IPS-18c (cell line): ENCODE measurements around the gene CDK15.
"Not testable (repeated sequence)": the region's sequence is repeated elsewhere in the genome, so short reads cannot be mapped to it uniquely, and the experiment has no call there.

ENCODE experiments used
- H3K4me3 ChIP-seq: 2 replicates; pipeline ENCODE4 v1.7.0; 2013; ENCODE audit warnings: low read depth, mild to moderate bottlenecking, low read length, moderate library complexity; ENCODE audit not compliant: insufficient read depth
- H3K9me3 ChIP-seq: one replicate; pipeline ENCODE4 v1.6.1; 2013; ENCODE audit warnings: mild to moderate bottlenecking, low read length, moderate library complexity; ENCODE audit not compliant: control insufficient read depth, insufficient read depth

The CDK15 gene

DNA sequence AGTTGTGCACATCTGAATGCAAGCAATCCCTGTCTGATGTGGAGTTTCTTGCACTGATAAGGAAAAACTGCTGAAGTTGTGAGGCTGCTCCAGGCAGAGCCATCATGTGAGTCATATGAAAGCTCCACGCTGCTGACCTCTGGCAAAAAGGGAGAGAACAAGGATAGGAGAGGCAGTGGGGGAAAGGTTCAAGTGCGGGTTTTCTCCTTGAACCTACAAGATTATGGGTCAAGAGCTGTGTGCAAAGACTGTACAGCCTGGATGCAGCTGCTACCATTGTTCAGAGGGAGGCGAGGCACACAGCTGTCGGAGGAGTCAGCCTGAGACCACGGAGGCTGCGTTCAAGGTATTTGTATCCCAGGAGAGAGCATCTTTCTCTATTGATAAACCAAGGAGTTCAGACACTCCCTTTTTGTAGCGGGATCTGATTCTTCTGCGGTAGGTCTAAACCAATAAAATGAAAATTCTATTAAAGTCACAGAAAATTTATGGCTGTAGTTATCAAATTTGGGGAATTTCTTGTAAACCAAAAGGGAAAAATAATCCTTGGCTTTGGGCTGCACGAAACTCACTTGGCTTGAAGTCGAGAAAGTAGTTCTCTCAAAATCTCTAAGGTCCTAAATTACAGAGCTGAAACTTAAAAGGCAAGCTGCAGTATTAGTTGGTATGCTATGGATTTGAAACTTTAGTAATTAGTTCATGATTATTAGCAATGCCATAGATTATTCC lies at the start of gene CDK15:
Gene CDK15 (plus strand): TSS at position 96 of the 729 bp plus-strand sequence. CDS start 128 bp downstream, at position 224.
- Histone ChIP-seq H3K9me3 (no peaks in the 10 kb centered on the region), H3K4me3 (no peak within 1 kb of the TSS)

DNA sequence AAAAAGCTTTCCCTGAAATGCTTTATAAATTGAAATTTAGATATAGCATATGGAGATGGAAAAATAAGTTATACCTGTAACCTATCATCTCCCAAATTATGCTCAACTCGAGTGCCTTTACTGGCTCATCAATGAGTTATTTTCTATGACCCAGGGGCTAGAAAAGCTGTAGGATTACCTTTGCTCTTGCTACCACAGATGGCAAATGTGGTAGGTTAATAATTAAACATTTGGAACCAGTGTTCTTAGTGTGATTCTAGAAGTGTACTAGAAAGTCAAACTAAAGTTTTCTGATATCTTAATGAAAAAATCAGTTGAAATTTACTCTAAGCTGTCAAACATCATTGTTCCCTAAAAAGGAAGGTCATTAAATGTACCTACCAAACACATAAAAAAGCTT lies 48.1 kb upstream of the CDK15 start:
- H3K9me3 ChIP-seq = no peaks in the 10 kb centered on the region
- no peak overlapping the region for H3K4me3 ChIP-seq

DNA sequence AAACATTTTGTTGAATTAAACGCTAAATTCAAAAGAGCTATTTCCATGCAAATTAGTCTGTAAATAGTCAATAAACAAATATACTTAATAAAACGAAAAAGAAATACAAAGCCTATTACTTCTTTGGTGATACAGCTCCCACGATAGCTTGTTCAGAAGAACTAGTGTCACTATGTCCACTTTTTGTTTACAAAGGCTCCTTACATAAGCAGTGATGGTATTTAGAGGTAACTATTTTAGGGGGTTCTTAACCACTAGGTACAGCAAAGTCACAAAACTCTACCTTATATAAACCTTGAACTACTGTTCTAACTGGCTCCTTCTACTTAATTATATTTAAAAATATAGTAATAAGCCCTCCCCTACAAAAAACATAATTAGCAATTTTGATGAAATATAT lies 47.5 kb upstream of the CDK15 start:
- no peak overlapping the region for H3K4me3 ChIP-seq
- no peaks in the 10 kb centered on the region for H3K9me3 ChIP-seq

DNA sequence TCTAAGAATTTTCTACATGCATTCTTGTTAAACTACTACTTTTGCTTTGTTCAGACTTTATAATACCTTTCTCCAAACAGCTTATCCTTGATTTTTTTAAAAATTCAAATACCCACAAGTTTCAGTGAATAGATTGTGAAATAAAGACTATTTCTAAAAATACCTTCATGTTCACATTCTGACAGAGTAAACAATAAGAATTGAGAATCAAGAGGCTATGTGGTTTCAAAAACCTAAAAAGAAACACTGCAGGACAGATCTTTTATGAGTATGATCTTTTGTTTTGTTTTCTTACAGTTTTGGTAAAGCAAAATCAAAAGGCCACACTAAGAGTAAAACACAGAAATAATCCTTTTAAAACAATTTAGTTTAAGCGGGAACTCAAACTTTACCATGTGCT lies 46.8 kb upstream of the CDK15 start:
- Histone ChIP-seq H3K9me3 (no peaks in the 10 kb centered on the region), H3K4me3 (no peak overlapping the region)

DNA sequence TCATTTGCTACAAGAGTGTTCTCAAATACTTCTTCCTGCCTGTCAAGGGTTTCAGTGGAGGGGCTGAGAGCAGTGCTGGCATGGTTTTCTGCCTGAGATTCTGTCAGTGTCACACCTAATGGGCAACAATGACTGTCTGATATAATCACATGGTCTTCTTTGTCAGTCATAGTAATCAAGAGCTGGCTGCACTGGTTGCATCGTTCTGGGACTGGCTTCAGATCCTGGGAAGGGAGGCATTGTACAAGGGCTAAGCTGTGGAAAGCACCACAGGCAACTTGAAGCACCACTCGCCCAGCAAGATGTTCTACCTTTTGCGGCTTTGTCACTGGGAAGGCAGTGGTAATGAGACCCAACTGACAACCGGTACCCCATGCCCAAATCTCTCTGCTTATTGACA lies 45.2 kb upstream of the CDK15 start:
- Histone ChIP-seq H3K4me3 (no peak overlapping the region), H3K9me3 (no peaks in the 10 kb centered on the region)

DNA sequence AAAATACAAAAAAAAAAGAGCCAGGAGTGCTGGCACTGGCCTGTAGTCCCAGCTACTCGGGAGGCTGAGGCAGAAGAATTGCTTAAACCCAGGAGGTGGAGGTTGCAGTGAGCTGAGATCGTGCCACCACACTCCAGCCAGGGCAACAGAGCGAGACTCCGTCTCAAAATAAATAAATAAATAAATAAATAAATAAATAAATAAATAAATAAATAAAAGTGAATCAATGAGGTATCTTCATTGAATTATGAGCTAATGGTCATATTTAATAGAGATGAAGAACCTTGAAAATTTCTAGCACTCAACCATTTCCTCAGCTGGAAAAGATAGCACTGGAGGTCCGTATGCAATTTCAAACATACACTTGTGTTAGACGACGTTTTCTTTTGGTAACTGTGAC lies 41.9 kb upstream of the CDK15 start:
- not testable (repeated sequence) for H3K4me3 ChIP-seq, H3K9me3 ChIP-seq

DNA sequence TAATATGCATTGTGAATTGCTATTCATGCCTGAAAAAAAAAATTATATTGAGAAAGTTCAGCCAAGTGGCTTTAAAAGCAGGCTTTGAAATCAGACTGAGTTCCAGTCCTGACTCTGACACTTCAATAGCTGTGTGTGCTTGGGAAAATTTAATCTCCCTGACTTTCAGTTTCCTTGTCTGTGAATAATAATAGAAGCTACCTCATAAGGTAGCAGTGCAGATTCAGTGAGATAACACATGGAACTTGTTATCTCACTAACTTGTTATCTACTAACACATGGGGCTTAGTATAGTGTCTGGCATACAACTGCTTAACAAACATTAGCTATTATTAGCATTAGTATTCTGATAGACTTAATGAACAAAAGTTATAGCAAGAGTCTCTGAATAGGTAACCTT lies 40.5 kb upstream of the CDK15 start:
- no peak overlapping the region for H3K4me3 ChIP-seq

DNA sequence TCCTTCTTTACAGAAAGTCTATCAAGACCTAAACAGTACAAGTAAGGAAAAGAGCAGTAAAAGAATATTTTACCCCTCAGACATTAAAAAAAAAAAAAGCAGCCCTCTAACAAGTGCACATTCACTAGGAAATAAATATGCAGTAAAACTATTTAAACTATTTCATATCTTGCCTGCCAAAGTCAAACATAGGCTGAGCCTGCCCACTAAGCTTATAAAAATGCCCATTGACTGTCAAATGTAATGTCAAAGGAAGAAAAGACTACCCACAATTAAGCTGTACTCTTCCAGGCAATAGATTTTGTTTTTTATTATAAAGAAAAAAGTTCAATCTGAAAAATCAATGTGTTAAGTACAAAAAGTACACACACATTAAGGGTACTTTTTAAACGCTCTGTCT lies 37.4 kb upstream of the CDK15 start:
- no peaks in the 10 kb centered on the region for H3K9me3 ChIP-seq
- no peak overlapping the region for H3K4me3 ChIP-seq

More for the DNA sequence above, 40.5 kb upstream of the CDK15 start:
- no peaks in the 10 kb centered on the region for H3K9me3 ChIP-seq

DNA sequence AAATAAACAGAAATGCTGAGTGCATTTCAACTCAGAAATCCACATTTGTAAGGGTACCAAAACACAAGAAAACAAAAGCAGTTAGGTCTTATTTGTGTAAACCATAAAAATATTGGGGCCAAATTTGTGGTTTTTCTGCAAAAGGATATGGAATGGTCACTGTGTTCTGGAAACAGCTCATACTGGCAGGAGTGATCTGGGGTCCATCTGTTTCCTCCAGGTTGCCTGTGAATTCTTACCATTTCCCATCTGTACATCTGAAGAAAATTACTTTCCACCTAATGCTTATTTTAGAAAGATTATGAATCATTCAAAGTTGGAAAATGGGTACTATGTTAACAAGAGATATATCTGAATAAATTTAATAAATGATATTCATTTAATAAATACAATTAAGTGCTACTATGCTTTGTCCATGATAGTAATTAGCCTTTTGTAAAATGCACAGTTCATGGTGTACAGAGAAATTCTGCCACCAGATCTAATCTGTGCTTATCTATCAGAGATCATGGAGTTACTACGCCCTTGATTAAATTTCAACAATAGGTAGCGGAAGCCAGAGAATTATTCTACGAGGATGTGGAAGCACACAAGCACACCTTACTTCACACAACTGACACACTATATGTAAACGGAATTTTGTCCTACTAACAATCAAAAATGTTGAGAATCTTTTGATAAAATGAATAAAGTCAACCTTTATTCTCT lies 36.5 kb upstream of the CDK15 start:
- H3K4me3 ChIP-seq = no peak overlapping the region
- no peaks in the 10 kb centered on the region for H3K9me3 ChIP-seq

DNA sequence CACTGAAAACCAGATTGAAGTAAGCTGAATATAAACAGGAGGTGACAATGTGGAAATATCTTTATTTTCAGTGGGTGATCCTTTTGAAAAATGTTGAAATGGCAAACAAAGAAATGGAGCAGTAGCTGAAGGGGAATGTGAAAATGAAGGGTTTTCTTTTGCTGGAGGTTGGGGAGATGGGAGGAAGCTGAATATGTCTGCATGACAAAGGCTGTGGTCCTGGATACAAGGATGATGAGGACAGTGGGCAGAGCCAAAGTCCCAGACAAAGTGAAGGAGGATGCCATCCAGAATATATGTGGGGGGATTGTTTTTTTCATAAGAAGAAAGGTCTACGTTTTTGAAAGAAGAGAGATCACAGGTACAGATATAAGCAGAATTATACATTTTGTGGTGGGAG lies 32.3 kb upstream of the CDK15 start:
- H3K4me3 ChIP-seq = no peak overlapping the region
- H3K9me3 ChIP-seq = no peaks in the 10 kb centered on the region

DNA sequence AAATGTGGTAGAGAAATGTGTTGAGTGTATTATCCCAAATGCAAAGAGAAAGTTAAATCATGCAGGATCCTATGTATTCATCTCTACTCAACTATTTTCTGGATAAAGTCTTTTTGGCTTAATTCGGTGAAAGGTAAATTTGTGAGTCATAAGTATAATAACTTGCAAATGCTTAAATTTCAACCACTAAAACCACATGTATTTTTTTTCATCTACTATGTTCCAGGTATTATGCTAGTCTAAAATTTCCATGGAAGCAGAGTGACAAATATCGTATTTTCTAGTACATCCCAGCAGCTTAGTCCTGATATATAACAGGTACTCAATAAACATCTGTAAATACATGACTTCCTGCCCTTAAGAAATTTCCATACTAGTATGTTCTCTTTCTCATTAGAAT lies 31.8 kb upstream of the CDK15 start:
- no peak overlapping the region for H3K4me3 ChIP-seq
- no peaks in the 10 kb centered on the region for H3K9me3 ChIP-seq

DNA sequence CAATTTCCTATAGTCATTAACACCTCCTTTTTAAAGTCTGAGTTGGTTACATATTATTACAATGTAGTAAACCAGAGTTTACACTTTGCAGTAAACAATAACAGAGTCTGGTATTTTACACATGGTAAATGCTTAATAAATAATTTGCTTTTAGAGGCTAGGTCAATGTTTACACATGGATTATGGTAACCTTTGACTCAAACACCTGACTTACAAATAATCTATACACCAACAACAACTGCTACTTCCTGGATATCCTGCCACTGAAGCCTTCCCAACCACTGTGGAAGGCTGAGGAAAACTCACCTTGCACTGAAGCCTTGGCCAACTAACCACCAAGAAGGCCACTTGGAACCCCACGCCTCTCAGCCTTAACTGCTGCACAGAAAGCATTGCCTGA lies 31.0 kb upstream of the CDK15 start:
- no peaks in the 10 kb centered on the region for H3K9me3 ChIP-seq
- no peak overlapping the region for H3K4me3 ChIP-seq

DNA sequence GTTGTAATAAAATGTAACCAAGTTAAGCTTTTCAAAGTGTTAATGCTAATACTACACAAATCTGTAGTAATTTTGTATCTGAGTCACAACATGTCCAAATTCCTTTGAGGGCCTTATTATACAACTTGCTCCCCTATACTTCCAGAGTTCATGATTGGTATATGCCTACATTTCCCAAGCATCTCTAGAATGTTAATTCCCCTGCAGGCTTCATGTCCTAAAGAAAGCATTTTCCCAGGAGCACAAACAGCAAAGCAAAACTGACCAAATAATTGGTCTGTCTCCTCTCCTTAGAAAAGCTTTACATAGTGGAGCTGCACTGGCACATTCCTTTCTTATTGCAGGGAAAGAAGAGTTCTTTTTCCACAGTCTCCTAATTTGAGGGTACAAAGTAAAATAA lies 29.3 kb upstream of the CDK15 start:
- H3K9me3 ChIP-seq = no peaks in the 10 kb centered on the region
- no peak overlapping the region for H3K4me3 ChIP-seq

DNA sequence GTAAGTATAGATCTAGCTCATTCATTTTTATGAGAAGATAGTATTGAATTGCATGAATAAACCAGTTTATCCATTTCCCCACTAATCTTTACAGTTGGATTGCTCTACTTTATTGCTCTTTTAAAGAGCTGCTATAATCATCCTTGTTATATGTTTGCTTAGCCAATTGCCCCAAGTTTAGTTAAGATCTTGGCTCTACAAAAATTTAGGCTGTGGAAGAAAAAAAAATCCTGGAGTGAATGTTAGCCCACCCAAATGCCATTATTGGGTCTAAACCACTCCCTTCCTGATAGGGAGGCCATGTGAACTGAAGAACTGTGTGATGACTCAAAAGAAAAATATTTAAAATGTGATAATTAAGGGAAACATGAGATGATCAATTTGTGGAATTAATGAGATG lies 28.5 kb upstream of the CDK15 start:
- no peak overlapping the region for H3K4me3 ChIP-seq

DNA sequence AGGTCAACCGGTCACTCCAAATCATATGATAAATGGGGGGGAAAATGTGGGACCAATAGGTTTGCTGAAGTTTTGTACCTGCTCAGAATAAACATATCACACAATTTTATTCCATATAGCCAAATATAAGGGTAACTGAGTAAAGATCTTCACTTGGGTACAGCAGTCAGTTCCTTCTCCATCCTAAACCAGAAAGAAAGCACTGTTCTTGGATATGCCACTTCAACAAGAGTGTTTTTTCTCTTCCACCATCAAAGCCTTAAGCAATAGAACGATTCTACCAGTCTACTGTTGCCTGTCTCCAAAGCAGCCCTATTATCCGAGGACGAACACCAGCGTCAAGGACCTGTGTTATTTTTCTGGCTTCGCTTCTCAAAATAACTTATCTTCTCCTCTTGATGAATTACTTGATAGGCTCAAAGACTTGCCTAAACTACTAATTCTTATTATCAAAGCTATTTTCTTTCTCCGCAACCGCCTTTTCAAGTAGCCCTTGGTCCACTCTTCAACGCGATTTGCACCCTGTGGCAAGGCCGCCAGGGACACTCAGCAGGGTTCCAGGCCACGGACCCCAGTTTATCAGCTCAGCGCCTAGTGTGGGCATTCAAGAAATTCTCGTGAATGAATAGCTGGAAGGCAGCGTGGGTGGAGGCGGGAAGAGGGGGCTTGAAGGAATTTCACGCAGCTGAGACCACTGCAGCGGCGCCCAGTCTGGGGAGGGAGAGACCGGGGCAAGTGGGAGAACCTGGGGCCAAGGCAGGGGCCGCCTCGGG lies 26.2 kb upstream of the CDK15 start:
- Histone ChIP-seq H3K9me3 (no peaks in the 10 kb centered on the region), H3K4me3 (peak overlapping the region; percentile 93)

More for the DNA sequence above, 28.5 kb upstream of the CDK15 start:
- H3K9me3 ChIP-seq = no peaks in the 10 kb centered on the region

DNA sequence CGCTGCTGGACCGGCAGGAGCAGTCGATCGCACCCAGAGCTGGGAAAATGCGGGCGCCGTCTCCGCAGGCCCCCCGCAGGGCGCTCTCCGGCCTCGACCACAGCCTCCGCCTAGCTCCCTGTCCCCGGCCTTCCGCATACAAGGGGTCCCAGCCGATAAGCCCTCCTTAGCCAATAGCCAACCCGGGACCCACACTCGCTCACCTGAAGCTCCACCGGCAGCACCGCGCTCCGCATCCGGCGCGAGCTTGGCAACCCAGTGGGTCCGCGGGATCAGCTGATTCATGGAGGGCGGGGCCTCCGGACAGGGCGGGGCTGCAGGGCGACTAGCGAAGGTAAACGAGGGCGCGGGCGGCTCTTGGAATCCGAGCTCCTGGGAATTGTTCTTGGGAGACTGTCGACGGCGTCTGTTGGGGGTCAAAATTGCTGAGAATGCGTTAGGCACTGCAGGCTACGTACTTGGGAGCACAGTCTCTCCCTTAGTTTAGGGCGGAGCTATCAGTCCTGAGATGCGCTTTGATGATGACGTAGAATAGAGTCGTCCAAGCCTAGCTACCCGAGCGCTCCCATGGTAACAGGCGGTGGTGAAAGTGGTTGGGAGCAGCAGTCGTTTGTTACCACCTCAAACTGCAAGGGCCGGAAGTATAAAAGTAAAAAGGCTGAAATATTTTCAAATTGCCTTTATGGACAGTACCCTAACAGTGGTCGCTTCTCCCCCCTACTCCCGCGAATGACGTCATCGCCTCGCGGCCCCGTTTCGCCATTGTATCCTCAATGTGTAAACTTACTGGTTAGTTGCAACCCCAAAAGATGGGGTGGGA lies 25.5 kb upstream of the CDK15 start, which contains the start of gene ALS2:
Gene ALS2 (minus strand): TSS at position 260 of the 820 bp plus-strand sequence. CDS start 12,048 bp downstream, outside the sequence.
- Histone ChIP-seq H3K4me3 (peak within 1 kb of the TSS; percentile 93), H3K9me3 (no peaks in the 10 kb centered on the region)

DNA sequence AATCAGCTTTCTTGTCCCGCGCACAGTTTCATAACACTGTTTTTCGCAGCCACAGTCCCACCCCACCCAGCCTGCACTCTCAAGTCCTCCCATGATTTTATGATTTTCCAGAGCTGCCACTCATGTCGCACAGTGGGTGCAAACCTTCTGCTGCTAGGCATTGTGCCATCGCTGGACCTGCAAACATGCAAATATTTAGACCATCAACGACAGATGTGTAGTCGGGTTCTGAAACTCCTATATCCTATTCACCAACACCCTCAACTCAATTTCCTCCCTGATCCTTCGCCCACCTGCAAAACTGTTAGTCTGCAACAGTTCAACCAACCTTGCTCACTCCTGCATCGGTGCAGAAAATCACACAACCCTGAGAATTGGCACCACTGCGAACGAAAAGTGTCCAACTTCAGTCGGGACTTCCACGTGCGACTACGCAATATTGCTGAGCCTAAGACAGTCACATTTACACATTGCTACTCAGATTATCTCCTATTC lies 24.7 kb upstream of the CDK15 start:
- Histone ChIP-seq H3K4me3 (peak overlapping the region; percentile 93), H3K9me3 (no peaks in the 10 kb centered on the region)
